Activated CD8-positive, alpha-beta memory T cell treated with anti-CD3 and anti-CD28 coated beads for 1 hour (primary cell): ENCODE data around the gene SREBF2.

Source experiments
- DNase-seq, 2 donors: peaks; one replicate each; pipeline ENCODE4 v3.0.0-alpha.2; 2020; ENCODE audit warnings: low read depth in 1 of 2; ENCODE audit errors: extremely low read depth in 1 of 2

SREBF2 gene

GRCh38 chr22:41875531-41876270, 42.8 kb downstream of the SREBF2 start:
- DNase-seq = no peak

GRCh38 chr22:41876275-41876674, 43.4 kb downstream of the SREBF2 start:
- DNase-seq = no peak

GRCh38 chr22:41876675-41877074, 43.8 kb downstream of the SREBF2 start:
- DNase-seq = no peak

GRCh38 chr22:41880653-41881052, 47.7 kb downstream of the SREBF2 start:
- DNase-seq = no peak

- no peak for DNase-seq
Measured at GRCh38 chr22:41883400-41883799, 50.5 kb downstream of the SREBF2 start.

- DNase-seq = no peak
Measured at GRCh38 chr22:41885116-41885515, 52.2 kb downstream of the SREBF2 start.

GRCh38 chr22:41885516-41885915, 52.6 kb downstream of the SREBF2 start:
- no peak for DNase-seq

- no peak for DNase-seq
Measured at GRCh38 chr22:41888627-41889200, 55.8 kb downstream of the SREBF2 start.

GRCh38 chr22:41891407-41891806, 58.5 kb downstream of the SREBF2 start:
- no peak for DNase-seq

- DNase-seq = no peak
Measured at GRCh38 chr22:41892721-41893120, 59.8 kb downstream of the SREBF2 start.

GRCh38 chr22:41893591-41894375, 60.9 kb downstream of the SREBF2 start:
- no peak for DNase-seq

GRCh38 chr22:41898645-41899044, 65.7 kb downstream of the SREBF2 start:
- no peak for DNase-seq

- no peak for DNase-seq
Measured at GRCh38 chr22:41899110-41899509, 66.2 kb downstream of the SREBF2 start.

- no peak for DNase-seq
Measured at GRCh38 chr22:41899992-41900651, 67.2 kb downstream of the SREBF2 start.

- no peak for DNase-seq
Measured at GRCh38 chr22:41900652-41901312, 67.9 kb downstream of the SREBF2 start.

GRCh38 chr22:41902016-41902415, 69.1 kb downstream of the SREBF2 start:
- no peak for DNase-seq

GRCh38 chr22:41902932-41903421, 70.1 kb downstream of the SREBF2 start:
- DNase-seq = no peak

GRCh38 chr22:41904450-41905410, 71.8 kb downstream of the SREBF2 start:
- DNase-seq = no peak

- DNase-seq = no peak
Measured at GRCh38 chr22:41905411-41906202, 72.7 kb downstream of the SREBF2 start.
